ENCODE measurements around the gene ACBD3.

The ACBD3 gene

GRCh38 chr1:226201029-226201593 lies 14.6 kb upstream of the ACBD3 start:
- FAIRE-seq, result no peak

GRCh38 chr1:226199971-226200370 lies 13.4 kb upstream of the ACBD3 start:
- no peak for FAIRE-seq

- no peak for FAIRE-seq
These were observed 8.6 kb upstream of the ACBD3 start for GRCh38 chr1:226195144-226195543.

GRCh38 chr1:226187380-226187779 lies 839 bp upstream of the ACBD3 start:
- FAIRE-seq, result no peak

GRCh38 chr1:226187019-226187322 lies 430 bp upstream of the ACBD3 start:
- no peak for FAIRE-seq

- FAIRE-seq, result no peak
These were observed 1.2 kb downstream of the ACBD3 start for GRCh38 chr1:226185141-226186036.

GRCh38 chr1:226181996-226182714 lies 4.4 kb downstream of the ACBD3 start:
- FAIRE-seq, result no peak

GRCh38 chr1:226176870-226177269 lies 9.7 kb downstream of the ACBD3 start:
- no peak for FAIRE-seq

- FAIRE-seq, result no peak
These were observed 14.0 kb downstream of the ACBD3 start for GRCh38 chr1:226172589-226172988.

GRCh38 chr1:226166341-226166740 lies 20.2 kb downstream of the ACBD3 start:
- FAIRE-seq, result no peak

- FAIRE-seq, result no peak
These were observed 22.4 kb downstream of the ACBD3 start for GRCh38 chr1:226164154-226164553.

GRCh38 chr1:226162898-226163297 lies 23.6 kb downstream of the ACBD3 start:
- FAIRE-seq, result no peak

- FAIRE-seq, result no peak
These were observed 27.6 kb downstream of the ACBD3 start for GRCh38 chr1:226158983-226159382.

- no peak for FAIRE-seq
These were observed 28.1 kb downstream of the ACBD3 start for GRCh38 chr1:226158457-226158856.

GRCh38 chr1:226157761-226158316 lies 28.7 kb downstream of the ACBD3 start:
- no peak for FAIRE-seq

- no peak for FAIRE-seq
These were observed 31.9 kb downstream of the ACBD3 start for GRCh38 chr1:226154593-226154992.

GRCh38 chr1:226149806-226150205 lies 36.7 kb downstream of the ACBD3 start:
- no peak for FAIRE-seq

- FAIRE-seq, result no peak
These were observed 38.4 kb downstream of the ACBD3 start for GRCh38 chr1:226148121-226148648.

GRCh38 chr1:226144045-226144444 lies 42.5 kb downstream of the ACBD3 start:
- no peak for FAIRE-seq

GRCh38 chr1:226135709-226136108 lies 50.8 kb downstream of the ACBD3 start:
- FAIRE-seq, result no peak

- FAIRE-seq, result no peak
These were observed 51.4 kb downstream of the ACBD3 start for GRCh38 chr1:226135059-226135651.

- no peak for FAIRE-seq
These were observed 52.1 kb downstream of the ACBD3 start for GRCh38 chr1:226134170-226135058.

Measured in G401.6 (cell line).